Adrenal gland (tissue), 5 donors: ENCODE measurements around the gene KLHL29.

Experiments
- POLR2A ChIP-seq, 2 donors: fragments of 450-650 bp; IDR thresholded peaks; one replicate each; pipeline ENCODE4 v1.6.1; 2017; ENCODE audit warnings: antibody characterized with exemption in 2 of 2, mild to moderate bottlenecking in 2 of 2, moderate library complexity in 1 of 2
- TF ChIP-seq, protein P1 (sequence below), 6 experiments: fragments of 450-650 bp in 4 of 6; fragments of 200-600 bp in 2 of 6; sonication (generic) in 1 of 6; IDR thresholded peaks; 1 replicate in 5 of 6; 2 replicates in 1 of 6; pipeline versions ENCODE4 v1.5.1 to v1.8.0; 2016 to 2021; ENCODE audit warnings: antibody characterized with exemption in 6 of 6, mild to moderate bottlenecking in 2 of 6, moderate library complexity in 1 of 6
- donor health status: DM: no; HTN: no; CAD: no.

DNA sequence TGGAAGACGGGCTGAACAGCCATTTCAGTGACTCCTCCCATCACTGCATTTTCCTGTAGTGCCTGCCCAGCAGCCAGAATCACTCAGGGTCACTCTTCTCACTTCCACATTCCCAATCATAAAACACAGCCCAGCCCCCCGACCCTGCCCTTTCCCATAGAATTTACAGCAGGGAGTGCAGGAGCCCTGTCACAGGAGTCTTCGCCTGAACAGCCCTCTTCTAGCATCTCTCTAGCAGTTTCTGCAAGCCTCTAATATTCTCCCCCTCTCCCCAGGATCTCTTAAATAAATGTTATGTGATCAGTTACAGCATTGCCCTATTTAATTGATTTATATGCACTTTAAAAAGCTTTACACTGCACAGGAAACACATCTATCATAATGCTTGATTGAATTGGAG is 42.9 kb upstream of the KLHL29 start:
- TF ChIP-seq, protein P1, sequence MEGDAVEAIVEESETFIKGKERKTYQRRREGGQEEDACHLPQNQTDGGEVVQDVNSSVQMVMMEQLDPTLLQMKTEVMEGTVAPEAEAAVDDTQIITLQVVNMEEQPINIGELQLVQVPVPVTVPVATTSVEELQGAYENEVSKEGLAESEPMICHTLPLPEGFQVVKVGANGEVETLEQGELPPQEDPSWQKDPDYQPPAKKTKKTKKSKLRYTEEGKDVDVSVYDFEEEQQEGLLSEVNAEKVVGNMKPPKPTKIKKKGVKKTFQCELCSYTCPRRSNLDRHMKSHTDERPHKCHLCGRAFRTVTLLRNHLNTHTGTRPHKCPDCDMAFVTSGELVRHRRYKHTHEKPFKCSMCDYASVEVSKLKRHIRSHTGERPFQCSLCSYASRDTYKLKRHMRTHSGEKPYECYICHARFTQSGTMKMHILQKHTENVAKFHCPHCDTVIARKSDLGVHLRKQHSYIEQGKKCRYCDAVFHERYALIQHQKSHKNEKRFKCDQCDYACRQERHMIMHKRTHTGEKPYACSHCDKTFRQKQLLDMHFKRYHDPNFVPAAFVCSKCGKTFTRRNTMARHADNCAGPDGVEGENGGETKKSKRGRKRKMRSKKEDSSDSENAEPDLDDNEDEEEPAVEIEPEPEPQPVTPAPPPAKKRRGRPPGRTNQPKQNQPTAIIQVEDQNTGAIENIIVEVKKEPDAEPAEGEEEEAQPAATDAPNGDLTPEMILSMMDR (IDR thresholded peaks at IDR 0.05) = no peak
- no peak for TF ChIP-seq POLR2A (IDR thresholded peaks at IDR 0.05)
